Activated CD4-positive, alpha-beta T cell treated with anti-CD3 and anti-CD28 coated beads for 36 hours (primary cell): ENCODE data around the gene ACADS. TPM values are rescaled to one million over a fixed set of nuclear protein-coding genes. Genes with fewer than 3 reads are reported as not detected.

ENCODE experiments used
- ATAC-seq: fragments of 200-7000 bp; cut with Tn5 transposase; one replicate; pipeline ENCODE4 v1.10.0; 2021; ENCODE audit warnings: mild to moderate bottlenecking, moderate library complexity
- CTCF ChIA-PET: fragments of 350-600 bp; sonication (Branson Sonifier 250); formaldehyde crosslinking; loops from one replicate; lab custom pipeline; 2021; ENCODE audit warnings: antibody characterized with exemption; lab: Charles Lee
- POLR2A ChIA-PET: fragments of 350-600 bp; sonication (Branson Sonifier 250); formaldehyde crosslinking; loops from one replicate; lab custom pipeline; 2021; ENCODE audit warnings: antibody characterized with exemption, inconsistent platforms; lab: Charles Lee
- DNase-seq: peaks from one replicate; pipeline ENCODE4 v3.0.0-alpha.2; 2020
- H3K27ac Mint-ChIP-seq: one replicate; pipeline ENCODE4 v1.8.0; 2021; ENCODE audit warnings: mixed read lengths
- H3K27me3 Mint-ChIP-seq: one replicate; pipeline ENCODE4 v1.8.0; 2021; ENCODE audit warnings: mixed read lengths
- H3K36me3 Mint-ChIP-seq: one replicate; pipeline ENCODE4 v1.8.0; 2021; ENCODE audit warnings: low read depth, mixed read lengths
- H3K4me1 Mint-ChIP-seq: one replicate; pipeline ENCODE4 v1.8.0; 2021; ENCODE audit warnings: mixed read lengths
- H3K4me3 Mint-ChIP-seq: one replicate; pipeline ENCODE4 v1.8.0; 2021; ENCODE audit warnings: mild to moderate bottlenecking, moderate library complexity, mixed read lengths
- H3K9me3 Mint-ChIP-seq: one replicate; pipeline ENCODE4 v1.8.0; 2021; ENCODE audit warnings: low read depth, mixed read lengths
- intact Hi-C, 2 experiments: fragments of 100-400 bp; cut with DNase I in 1 of 2; cut with micrococcal nuclease in 1 of 2; formaldehyde crosslinking; loops; one replicate each; pipeline versions ENCODE4 v1.14.2 to v1.15.1; 2022 to 2024; cut with DNase I, micrococcal nuclease
- total RNA-seq, 2 experiments: library from RNA; stranded (reverse); gene quantifications; one replicate each; pipeline ENCODE4 v1.2.3, GENCODE V29; 2021

Gene ACADS
- total RNA-seq, 2 experiments from 2014 or later, result 10.1 to 17.4 TPM

DNA sequence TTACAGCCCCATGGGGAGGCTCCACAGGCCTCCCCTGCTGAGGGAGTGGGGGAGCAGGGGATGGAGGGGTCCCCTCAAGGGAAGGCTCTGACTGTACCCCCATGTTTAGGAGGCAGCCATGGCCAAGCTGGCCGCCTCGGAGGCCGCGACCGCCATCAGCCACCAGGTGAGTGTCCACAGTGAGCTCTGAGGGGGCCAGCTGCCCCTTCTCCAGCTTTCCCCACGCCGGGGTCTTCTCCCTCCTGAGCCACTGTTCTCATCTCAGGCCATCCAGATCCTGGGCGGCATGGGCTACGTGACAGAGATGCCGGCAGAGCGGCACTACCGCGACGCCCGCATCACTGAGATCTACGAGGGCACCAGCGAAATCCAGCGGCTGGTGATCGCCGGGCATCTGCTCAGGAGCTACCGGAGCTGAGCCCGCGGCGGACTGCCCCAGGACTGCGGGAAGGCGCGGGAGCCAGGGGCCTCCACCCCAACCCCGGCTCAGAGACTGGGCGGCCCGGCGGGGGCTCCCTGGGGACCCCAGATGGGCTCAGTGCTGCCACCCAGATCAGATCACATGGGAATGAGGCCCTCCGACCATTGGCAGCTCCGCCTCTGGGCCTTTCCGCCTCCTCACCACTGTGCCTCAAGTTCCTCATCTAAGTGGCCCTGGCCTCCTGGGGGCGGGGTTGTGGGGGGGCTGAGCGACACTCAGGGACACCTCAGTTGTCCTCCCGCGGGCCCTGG, 13.6 kb downstream of the ACADS start:
- H3K4me3 Mint-ChIP-seq, result no peak overlapping the region
- intact Hi-C loops, result no loop called here
- ATAC-seq, result no peak
- peaks cover 1% of the 10 kb centered on the region for H3K36me3 Mint-ChIP-seq
- POLR2A ChIA-PET, result no interaction called here
- H3K9me3 Mint-ChIP-seq, result no peaks in the 10 kb centered on the region
- H3K4me1 Mint-ChIP-seq, result no peaks in the 10 kb centered on the region
- no peak overlapping the region for H3K27ac Mint-ChIP-seq
- no peaks in the 10 kb centered on the region for H3K27me3 Mint-ChIP-seq
- DNase-seq, result no peak
- CTCF ChIA-PET, result no interaction called here

DNA sequence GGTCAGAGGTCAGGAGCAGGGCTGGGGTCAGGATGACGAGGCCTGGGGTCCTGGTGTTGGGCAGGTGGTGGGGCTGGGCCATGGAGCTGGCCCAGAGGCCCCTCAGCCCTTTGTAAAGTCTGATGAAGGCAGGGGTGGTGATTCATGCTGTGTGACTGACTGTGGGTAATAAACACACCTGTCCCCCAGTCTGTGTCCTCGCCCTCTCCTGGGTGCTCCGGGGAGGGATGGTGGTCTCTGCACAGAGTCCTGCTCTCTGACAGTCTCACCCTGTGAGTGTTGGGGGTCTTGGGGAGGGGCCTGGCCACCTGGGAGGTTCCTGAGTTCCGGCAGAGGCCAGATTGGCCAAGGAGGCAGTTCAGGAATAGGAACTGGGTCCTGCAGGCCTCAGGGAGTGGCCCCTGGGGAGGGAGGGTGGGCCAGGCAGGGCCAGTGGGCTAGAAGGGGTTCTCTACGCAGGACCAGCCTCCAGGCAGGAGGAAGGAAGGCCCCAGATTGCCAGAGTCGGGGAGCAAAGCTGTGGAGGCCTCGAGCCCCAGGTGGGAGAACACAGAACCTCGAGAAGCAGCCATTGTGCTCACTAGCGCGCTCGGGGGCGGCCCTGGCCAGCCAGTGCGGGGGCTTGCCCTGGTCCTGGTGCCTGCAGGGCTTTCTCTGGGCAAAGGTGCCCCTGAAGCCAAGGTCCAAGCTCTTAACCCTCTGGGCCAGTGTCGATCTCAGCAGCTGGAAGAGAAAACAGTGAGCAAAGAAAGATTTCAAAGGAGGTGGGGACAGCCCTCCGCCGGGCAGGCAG, 14.4 kb downstream of the ACADS start:
- DNase-seq, result no peak
- POLR2A ChIA-PET, result no interaction called here
- CTCF ChIA-PET, result interaction anchor here (0.6 to 0.7 kb wide), 3 partner anchors 9 to 191 kb away, joined by 3 read pairs; no protein-coding TSS in a partner anchor
- intact Hi-C loops, result no loop called here
- Mint-ChIP-seq H3K4me1 (no peaks in the 10 kb centered on the region), H3K4me3 (no peak overlapping the region), H3K27ac (no peak overlapping the region), H3K27me3 (no peaks in the 10 kb centered on the region), H3K36me3 (no peaks in the 10 kb centered on the region), H3K9me3 (no peaks in the 10 kb centered on the region)
- ATAC-seq, result no peak

DNA sequence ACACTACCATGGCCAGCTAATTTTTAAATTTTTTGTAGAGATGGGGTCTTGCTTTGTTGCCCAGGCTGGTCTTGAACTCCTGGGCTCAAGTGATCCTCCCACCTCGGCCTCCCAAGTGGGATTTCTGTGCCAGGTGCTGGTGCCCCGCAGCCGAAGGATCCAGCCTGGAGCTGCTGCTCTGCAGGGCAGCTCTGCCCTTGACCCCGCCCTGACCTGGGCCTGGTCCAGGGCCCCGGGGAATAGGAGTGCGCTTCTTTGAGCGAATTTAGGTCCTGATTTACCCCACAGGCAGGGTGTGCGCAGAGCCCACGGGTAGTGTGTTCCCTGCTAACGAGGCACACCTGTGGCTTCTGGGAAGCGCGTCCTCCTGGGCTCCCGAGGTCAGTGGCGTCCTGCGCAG, 15.2 kb downstream of the ACADS start:
- H3K27ac Mint-ChIP-seq, result no peak overlapping the region
- intact Hi-C loops, result no loop called here
- no peaks in the 10 kb centered on the region for H3K36me3 Mint-ChIP-seq
- H3K27me3 Mint-ChIP-seq, result no peaks in the 10 kb centered on the region
- no peak for DNase-seq
- ChIA-PET POLR2A (no interaction called here), CTCF (interaction anchor here (0.7 kb wide), 1 partner anchor 41 kb away, joined by 3 read pairs; no protein-coding TSS in a partner anchor)
- H3K4me1 Mint-ChIP-seq, result no peaks in the 10 kb centered on the region
- no peaks in the 10 kb centered on the region for H3K9me3 Mint-ChIP-seq
- H3K4me3 Mint-ChIP-seq, result no peak overlapping the region
- ATAC-seq, result no peak

DNA sequence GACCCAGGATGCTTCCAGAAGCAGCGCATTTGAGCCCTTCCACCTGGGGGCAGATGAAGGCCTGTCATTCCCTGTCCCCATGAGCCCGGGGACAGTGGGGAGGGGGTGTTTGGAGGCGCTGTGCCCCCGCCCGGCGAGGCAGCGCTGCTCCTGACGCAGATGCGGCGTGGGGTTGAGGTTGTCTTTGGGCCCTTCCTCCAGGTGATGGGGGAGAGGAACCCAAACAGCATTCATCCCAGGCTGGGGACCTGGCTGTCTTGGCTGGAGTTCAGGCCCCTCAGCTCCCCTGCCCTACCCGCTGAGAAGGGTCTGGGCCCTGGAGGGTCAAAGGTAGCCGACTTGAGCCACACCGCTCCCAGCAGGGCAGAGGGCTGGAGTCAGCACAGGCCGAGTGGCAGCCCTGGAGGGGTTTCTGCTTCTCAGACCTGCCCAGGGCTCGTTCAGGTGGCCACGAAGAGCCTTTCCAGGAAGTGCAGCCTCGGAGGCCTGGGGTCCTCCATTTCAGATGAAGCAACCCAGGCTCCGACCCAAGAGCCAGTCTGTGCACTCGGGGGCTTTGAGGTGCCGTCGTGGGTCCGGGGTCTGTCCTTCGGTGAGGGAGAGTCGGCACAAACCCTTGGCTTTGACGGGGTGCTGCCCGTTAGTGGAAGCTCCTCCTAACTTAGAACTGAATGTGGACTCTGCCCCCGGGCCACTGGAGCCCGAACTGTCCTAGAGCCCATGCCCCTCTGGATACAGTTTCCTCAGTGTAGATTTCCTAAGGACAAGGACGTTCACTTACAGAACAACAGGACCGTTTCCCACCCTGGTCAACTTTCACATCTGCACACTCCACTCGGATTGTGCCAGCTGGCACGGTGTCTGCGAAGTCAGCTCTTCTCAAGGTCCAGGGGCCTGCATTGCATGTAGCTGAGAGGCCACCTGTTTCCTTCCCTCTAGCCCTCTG, 16.1 kb downstream of the ACADS start:
- H3K4me1 Mint-ChIP-seq, result no peaks in the 10 kb centered on the region
- H3K27me3 Mint-ChIP-seq, result no peaks in the 10 kb centered on the region
- ATAC-seq (no peak), DNase-seq (no peak)
- H3K36me3 Mint-ChIP-seq, result no peaks in the 10 kb centered on the region
- no peaks in the 10 kb centered on the region for H3K9me3 Mint-ChIP-seq
- ChIA-PET POLR2A (no interaction called here), CTCF (no interaction called here)
- intact Hi-C loops, result no loop called here
- no peak overlapping the region for H3K4me3 Mint-ChIP-seq
- no peak overlapping the region for H3K27ac Mint-ChIP-seq

DNA sequence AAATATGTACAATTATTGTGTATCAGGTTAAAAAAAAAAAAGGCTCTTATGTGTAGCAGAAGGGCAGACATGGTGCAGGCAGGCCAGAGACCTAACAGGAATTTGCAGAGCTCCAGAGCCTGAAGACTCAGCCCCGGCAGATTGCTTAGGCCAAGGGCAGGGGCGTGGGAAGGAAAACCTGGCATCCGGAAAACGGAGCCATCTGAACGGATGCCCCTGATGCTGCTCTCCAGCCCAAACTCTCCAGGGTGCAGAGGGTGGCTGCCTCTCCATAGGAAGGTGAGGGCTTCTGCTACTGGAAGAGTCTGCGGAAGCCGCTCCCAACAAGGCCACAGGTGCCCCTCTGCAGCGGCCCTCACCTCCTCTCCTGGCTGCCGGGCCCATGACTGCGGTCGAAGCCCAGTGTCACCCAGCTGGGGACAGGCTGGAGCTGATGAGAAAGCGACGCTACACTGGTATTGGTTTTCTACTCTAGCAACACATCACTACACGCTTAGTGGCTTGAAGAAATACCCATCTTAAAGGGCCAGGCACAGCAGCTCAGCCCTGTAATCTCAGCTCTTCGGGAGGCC, 19.4 kb downstream of the ACADS start:
- CTCF ChIA-PET, result interaction anchor here (0.5 kb wide), 1 partner anchor 503 kb away, joined by 3 read pairs; no protein-coding TSS in a partner anchor
- H3K27ac Mint-ChIP-seq, result no peak overlapping the region
- DNase-seq (no peak), ATAC-seq (no peak)
- H3K9me3 Mint-ChIP-seq, result no peaks in the 10 kb centered on the region
- POLR2A ChIA-PET, result interaction anchor here (0.7 kb wide), 1 partner anchor 56 kb away, joined by 4 read pairs; no protein-coding TSS in a partner anchor
- H3K4me1 Mint-ChIP-seq, result no peaks in the 10 kb centered on the region
- H3K27me3 Mint-ChIP-seq, result no peaks in the 10 kb centered on the region
- no peaks in the 10 kb centered on the region for H3K36me3 Mint-ChIP-seq
- no peak overlapping the region for H3K4me3 Mint-ChIP-seq
- intact Hi-C loops, result no loop called here

DNA sequence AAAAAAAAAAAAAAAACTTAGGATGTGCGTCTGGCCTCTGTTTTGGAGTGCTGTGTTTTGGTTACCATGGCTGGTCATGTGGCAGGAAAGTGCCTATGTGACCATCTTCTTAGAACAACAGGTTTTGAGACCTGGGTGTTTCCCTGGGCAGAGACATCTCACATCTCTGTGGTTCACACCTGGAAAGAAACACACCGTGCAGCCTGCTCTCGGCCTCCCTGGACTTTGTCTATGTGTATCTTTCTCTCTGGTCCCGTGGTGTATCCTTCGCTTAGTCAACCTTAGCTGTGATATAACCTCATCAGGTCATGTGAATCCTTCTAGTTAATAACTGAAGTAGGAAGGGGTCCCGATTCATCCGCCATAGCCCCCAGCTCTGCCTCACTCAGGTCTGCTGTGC, 22.6 kb downstream of the ACADS start:
- ChIA-PET CTCF (no interaction called here), POLR2A (no interaction called here)
- no peaks in the 10 kb centered on the region for H3K36me3 Mint-ChIP-seq
- DNase-seq (no peak), ATAC-seq (no peak)
- H3K4me1 Mint-ChIP-seq, result no peaks in the 10 kb centered on the region
- H3K9me3 Mint-ChIP-seq, result no peaks in the 10 kb centered on the region
- no peak overlapping the region for H3K27ac Mint-ChIP-seq
- no peaks in the 10 kb centered on the region for H3K27me3 Mint-ChIP-seq
- H3K4me3 Mint-ChIP-seq, result no peak overlapping the region
- intact Hi-C loops, result no loop called here

DNA sequence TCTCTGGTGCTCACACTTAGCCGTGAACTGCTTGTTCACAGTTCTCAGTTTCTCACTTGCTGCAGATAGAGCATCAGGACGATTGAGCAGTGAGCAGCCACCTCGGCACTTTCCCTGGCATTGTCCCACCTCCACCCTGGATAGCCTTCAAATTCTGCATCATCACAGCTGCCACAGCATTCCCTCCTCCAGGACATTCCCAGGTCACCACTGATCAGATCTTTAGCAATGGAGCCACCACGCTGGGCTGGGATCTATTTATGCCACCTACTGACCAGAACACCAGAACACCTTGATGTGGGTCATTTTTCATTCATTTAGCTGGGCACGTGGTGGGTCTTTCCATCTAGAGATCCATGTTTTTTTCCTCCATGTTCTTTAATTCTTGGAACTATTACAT, 23.6 kb downstream of the ACADS start:
- no peak overlapping the region for H3K27ac Mint-ChIP-seq
- no peak for DNase-seq
- intact Hi-C loops, result no loop called here
- ATAC-seq, result no peak
- CTCF ChIA-PET, result no interaction called here
- no peaks in the 10 kb centered on the region for H3K9me3 Mint-ChIP-seq
- no peaks in the 10 kb centered on the region for H3K27me3 Mint-ChIP-seq
- POLR2A ChIA-PET, result no interaction called here
- peaks cover 3% of the 10 kb centered on the region for H3K4me1 Mint-ChIP-seq
- H3K4me3 Mint-ChIP-seq, result no peak overlapping the region
- H3K36me3 Mint-ChIP-seq, result no peaks in the 10 kb centered on the region

DNA sequence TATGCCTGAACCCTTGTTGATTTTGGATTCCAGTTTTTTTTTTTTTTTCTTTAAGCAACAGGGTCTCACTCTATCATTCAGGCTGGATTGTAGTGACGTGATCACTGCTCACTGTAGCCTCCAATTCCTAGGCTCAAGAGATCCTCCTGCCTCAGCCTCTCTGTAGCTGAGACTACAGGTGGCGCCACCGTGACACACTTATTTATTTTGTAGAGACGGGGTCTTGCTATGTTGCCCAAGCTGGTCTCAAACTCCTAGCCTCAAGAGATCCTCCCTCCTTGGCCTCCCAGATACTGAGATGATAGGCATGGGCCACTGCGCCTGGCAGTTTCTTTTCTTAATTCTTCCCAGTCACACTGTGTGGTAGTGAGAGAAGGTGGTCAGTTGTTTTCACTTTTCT, 25.2 kb downstream of the ACADS start:
- CTCF ChIA-PET, result interaction anchor here (0.7 to 1.0 kb wide), 4 partner anchors 57 to 345 kb away, joined by 3 to 4 read pairs (median 3); no protein-coding TSS in a partner anchor
- H3K4me3 Mint-ChIP-seq, result no peak overlapping the region
- POLR2A ChIA-PET, result interaction anchor here (0.6 kb wide), 1 partner anchor 356 kb away, joined by 4 read pairs; no protein-coding TSS in a partner anchor
- H3K4me1 Mint-ChIP-seq, result peaks cover 3% of the 10 kb centered on the region
- no peaks in the 10 kb centered on the region for H3K27me3 Mint-ChIP-seq
- H3K9me3 Mint-ChIP-seq, result peaks cover 5% of the 10 kb centered on the region
- intact Hi-C loops, result loop anchor here in 1 of 2 experiments (5.0 kb wide), 1 partner anchor 221 kb away; no protein-coding TSS in a partner anchor
- ATAC-seq, result no peak
- H3K27ac Mint-ChIP-seq, result no peak overlapping the region
- H3K36me3 Mint-ChIP-seq, result no peaks in the 10 kb centered on the region
- peak; percentile 38 for DNase-seq

DNA sequence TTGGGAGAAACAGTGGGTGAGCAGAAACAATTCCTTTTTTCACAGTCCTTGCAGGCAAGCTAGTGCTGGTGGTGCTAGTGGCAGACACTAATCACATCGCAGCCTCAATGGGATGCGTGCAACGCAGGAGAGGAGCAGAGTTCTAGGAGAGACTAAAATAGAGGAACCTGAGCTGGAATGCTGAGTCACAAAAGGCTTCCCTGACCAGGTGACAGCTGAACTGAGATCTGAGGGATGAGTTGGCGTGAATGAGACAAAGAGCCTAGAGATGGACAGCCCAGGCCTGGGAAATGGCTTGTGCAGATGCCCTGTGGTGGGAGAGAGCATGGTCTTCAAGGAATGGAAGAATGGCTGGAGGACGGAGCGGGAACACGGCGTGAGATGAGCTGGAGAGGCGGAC, 25.8 kb downstream of the ACADS start:
- Mint-ChIP-seq H3K9me3 (peaks cover 5% of the 10 kb centered on the region), H3K27ac (no peak overlapping the region), H3K4me1 (peaks cover 3% of the 10 kb centered on the region), H3K27me3 (no peaks in the 10 kb centered on the region), H3K4me3 (no peak overlapping the region), H3K36me3 (no peaks in the 10 kb centered on the region)
- ChIA-PET CTCF (interaction anchor here (0.6 to 1.0 kb wide), 2 partner anchors 54 to 345 kb away, joined by 3 read pairs; no protein-coding TSS in a partner anchor), POLR2A (interaction anchor here (0.6 kb wide), 1 partner anchor 356 kb away, joined by 4 read pairs; no protein-coding TSS in a partner anchor)
- ATAC-seq (no peak), DNase-seq (no peak)
- intact Hi-C loops, result loop anchor here in 1 of 2 experiments (5.0 kb wide), 1 partner anchor 221 kb away; no protein-coding TSS in a partner anchor

DNA sequence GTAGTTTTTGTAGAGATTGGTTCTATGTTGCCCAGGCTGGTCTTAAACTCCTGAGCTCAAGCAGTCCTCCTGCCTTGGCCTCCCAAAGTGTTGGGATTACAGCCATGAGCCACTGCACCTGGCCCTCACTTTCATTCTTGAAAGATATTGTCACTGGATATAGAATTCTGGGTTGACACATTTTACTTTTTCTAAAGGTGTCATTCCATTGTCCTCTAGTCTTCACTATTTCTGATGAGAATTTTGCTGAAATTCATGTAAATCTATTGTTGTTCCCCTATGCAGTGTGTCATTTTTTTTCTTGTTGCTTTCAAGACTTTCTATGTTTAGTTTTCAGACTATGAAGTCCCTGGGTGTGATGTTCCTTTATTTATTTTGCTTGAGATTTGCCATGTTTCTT, 29.2 kb downstream of the ACADS start:
- Mint-ChIP-seq H3K4me3 (no peak overlapping the region), H3K4me1 (peaks cover 7% of the 10 kb centered on the region), H3K27ac (no peak overlapping the region), H3K27me3 (no peaks in the 10 kb centered on the region), H3K36me3 (no peaks in the 10 kb centered on the region), H3K9me3 (peaks cover 5% of the 10 kb centered on the region)
- POLR2A ChIA-PET, result no interaction called here
- no peak for DNase-seq
- CTCF ChIA-PET, result no interaction called here
- no peak for ATAC-seq
- intact Hi-C loops, result loop anchor here in 1 of 2 experiments (5.0 kb wide), 1 partner anchor 218 kb away; no protein-coding TSS in a partner anchor
